ENCODE measurements around the gene PCDHGB5.
"Not testable (repeated sequence)": the region's sequence is repeated elsewhere in the genome, so short reads cannot be mapped to it uniquely, and the experiment has no call there.

PCDHGB5 gene

DNA sequence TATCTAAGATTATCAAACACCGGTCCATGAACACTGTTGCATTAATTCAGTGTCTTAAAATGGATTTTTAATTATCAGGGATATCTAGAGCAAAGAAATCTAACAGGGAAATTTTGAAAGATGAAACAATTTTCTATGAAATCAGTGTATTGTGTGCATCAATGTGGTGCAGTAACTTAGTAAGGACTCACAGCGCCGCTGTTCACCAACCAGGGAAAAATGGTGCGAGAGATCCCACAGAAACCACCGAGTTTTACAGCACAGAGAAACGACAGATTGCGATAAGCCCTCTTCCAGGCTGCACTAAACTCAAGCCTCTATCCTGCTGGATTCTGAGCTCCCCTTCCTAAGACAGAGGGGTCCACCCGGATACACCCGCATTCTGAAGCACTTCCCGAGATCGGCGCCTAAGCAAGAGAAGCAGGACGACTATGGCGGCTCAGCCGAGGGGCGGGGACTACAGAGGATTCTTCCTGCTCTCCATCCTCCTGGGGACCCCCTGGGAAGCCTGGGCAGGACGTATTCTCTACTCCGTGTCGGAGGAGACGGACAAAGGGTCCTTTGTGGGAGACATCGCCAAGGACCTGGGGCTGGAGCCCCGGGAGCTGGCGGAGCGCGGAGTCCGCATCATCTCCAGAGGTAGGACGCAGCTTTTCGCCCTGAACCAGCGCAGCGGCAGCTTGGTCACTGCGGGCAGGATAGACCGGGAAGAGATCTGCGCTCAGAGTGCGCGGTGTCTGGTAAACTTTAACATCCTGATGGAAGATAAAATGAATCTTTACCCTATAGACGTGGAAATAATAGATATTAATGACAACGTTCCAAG lies 15.1 kb upstream of the PCDHGB5 start, which contains the start of gene PCDHGA7:
Gene PCDHGA7 (plus strand): TSS at position 274 of the 826 bp plus-strand sequence. CDS start 158 bp downstream, at position 432.
- DNase-seq: no peak

DNA sequence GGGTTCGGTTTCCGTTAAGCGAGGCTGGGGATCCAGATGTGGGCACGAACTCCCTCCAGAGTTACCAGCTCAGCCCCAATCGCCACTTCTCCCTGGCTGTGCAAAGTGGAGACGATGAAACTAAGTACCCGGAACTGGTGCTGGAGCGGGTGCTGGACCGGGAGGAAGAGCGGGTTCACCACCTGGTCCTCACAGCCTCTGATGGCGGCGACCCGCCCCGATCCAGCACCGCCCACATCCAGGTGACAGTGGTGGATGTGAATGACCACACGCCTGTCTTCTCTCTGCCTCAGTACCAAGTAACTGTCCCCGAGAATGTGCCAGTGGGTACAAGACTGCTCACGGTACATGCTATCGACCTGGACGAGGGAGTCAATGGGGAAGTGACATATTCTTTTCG lies 14.4 kb upstream of the PCDHGB5 start:
- DNase-seq: no peak

DNA sequence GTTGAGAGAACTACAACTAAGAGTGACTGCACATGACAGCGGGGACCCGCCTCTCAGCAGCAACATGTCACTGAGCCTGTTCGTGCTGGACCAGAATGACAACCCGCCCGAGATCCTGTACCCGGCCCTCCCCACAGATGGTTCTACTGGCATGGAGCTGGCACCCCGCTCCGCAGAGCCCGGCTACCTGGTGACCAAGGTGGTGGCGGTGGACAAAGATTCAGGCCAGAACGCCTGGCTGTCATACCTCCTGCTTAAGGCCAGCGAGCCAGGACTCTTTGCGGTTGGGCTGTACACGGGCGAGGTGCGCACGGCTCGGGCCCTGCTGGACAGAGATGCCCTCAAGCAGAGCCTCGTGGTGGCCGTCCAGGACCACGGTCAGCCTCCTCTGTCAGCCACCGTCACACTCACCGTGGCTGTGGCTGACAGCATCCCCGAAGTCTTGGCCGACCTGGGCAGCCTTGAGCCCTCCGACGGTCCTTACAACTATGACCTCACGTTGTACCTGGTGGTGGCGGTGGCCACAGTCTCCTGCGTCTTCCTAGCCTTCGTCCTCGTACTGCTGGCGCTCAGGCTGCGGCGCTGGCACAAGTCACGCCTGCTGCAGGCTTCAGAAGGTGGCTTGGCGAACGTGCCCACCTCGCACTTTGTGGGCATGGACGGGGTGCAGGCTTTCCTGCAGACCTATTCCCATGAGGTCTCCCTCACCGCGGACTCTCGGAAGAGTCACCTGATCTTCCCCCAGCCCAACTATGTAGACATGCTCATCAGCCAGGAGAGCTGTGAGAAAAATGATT lies 13.1 kb upstream of the PCDHGB5 start:
- no peak for DNase-seq

DNA sequence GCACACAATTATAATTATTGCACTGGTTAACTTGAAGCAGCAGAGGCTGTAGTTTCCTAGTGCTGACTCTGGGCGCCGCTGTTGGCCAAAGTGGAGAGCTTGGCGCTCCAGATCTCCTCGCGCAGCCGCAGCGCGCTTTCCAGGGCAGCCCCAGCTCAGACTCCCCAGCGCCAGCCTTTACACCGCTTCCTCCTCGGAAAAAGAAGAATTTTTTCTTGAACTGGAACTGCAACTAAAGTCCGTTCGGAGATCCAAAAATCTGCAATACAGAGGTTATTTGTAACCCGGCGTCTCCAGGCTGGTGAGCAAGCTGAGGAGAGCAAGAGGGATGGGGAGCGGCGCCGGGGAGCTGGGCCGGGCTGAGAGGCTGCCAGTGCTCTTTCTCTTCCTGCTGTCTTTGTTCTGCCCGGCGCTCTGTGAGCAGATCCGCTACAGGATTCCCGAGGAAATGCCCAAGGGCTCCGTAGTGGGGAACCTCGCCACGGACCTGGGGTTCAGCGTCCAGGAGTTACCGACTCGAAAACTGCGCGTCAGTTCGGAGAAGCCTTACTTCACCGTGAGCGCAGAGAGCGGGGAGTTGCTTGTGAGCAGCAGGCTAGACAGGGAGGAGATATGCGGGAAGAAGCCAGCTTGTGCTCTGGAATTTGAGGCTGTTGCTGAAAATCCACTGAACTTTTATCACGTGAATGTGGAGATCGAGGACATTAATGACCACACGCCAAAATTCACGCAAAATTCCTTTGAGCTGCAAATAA lies 10.0 kb upstream of the PCDHGB5 start, which contains the start of gene PCDHGB4:
Gene PCDHGB4 (plus strand): TSS at position 142 of the 755 bp plus-strand sequence. CDS start 187 bp downstream, at position 329.
- DNase-seq: not testable (repeated sequence)

DNA sequence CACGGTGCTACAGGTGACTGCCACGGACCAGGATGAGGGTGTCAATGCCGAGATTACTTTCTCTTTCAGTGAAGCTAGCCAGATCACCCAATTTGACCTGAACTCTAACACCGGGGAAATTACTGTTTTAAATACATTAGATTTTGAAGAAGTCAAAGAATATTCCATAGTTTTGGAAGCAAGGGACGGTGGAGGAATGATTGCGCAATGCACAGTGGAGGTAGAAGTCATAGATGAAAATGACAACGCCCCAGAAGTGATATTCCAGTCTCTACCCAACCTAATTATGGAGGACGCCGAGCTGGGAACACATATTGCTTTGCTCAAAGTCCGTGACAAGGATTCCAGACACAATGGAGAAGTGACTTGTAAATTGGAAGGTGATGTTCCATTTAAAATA lies 9.1 kb upstream of the PCDHGB5 start:
- no peak for DNase-seq

DNA sequence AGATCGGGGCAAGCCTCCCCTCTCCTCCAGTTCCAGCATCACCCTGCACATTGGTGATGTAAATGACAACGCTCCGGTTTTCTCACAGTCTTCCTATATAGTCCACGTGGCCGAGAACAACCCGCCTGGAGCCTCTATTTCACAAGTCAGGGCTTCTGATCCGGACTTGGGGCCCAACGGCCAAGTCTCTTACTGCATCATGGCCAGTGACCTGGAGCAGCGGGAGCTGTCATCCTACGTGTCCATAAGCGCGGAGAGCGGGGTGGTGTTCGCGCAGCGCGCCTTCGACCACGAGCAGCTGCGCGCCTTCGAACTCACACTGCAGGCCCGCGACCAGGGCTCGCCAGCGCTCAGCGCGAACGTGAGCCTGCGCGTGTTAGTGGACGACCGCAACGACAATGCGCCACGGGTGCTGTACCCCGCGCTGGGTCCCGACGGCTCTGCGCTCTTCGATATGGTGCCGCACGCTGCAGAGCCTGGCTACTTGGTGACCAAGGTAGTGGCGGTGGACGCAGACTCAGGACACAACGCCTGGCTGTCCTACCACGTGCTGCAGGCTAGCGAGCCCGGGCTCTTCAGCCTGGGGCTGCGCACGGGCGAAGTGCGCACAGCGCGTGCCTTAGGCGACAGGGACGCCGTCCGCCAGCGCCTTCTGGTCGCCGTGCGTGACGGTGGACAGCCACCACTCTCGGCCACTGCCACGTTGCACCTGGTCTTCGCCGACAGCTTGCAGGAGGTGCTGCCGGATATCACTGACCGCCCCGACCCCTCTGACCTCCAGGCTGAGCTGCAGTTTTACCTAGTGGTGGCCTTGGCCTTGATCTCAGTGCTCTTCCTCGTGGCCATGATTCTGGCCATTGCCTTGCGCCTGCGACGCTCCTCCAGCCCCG lies 8.3 kb upstream of the PCDHGB5 start:
- no peak for DNase-seq

DNA sequence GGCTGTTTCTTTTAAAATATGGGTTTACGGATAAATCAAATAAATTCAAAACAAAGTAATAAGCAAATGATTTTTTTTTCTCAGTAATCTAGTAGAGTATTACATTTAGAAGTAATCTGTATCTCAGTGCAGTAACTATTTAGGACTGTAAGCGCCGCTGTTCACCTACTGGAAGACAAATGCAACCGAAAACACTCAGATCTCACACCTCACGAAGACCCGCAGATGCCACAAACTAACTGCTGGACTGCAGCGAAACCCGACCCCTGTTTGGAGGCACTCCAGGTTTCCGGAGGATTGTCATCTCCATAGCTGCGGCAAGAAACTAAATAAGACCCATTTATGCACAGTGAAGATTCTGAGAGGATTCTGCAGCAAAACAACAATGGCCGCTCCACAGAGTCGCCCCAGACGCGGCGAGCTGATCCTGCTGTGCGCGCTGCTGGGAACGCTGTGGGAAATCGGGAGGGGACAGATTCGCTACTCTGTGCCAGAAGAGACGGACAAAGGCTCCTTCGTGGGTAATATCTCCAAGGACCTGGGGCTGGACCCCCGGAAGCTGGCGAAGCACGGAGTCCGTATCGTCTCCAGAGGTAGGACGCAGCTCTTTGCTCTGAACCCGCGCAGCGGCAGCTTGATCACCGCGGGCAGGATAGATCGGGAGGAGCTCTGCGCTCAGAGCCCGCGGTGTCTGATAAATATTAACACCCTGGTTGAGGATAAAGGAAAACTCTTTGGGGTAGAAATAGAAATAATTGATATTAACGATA lies 5.1 kb upstream of the PCDHGB5 start, which contains the start of gene PCDHGA8:
Gene PCDHGA8 (plus strand): TSS at position 205 of the 770 bp plus-strand sequence. CDS start 181 bp downstream, at position 386.
- no peak for DNase-seq

DNA sequence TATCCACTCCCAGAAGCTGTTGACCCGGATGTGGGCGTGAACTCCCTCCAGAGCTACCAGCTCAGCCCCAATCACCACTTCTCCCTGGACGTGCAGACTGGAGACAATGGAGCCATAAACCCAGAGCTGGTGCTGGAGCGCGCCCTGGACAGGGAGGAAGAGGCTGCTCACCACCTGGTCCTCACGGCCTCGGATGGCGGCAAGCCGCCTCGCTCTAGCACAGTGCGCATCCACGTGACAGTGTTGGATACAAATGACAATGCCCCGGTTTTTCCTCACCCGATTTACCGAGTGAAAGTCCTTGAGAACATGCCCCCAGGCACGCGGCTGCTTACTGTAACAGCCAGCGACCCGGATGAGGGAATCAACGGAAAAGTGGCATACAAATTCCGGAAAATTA lies 4.5 kb upstream of the PCDHGB5 start:
- no peak for DNase-seq

DNA sequence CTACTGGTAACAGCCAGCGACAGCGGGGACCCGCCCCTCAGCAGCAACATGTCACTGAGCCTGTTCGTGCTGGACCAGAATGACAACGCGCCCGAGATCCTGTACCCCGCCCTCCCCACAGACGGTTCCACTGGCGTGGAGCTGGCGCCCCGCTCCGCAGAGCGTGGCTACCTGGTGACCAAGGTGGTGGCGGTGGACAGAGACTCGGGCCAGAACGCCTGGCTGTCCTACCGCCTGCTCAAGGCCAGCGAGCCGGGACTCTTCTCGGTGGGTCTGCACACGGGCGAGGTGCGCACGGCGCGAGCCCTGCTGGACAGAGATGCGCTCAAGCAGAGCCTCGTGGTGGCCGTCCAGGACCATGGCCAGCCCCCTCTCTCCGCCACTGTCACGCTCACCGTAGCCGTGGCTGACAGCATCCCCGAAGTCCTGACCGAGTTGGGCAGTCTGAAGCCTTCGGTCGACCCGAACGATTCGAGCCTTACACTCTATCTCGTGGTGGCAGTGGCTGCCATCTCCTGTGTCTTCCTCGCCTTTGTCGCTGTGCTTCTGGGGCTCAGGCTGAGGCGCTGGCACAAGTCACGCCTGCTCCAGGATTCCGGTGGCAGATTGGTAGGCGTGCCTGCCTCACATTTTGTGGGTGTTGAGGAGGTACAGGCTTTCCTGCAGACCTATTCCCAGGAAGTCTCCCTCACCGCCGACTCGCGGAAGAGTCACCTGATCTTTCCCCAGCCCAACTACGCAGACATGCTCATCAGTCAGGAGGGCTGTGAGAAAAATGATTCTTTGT lies 3.2 kb upstream of the PCDHGB5 start:
- not testable (repeated sequence) for DNase-seq

DNA sequence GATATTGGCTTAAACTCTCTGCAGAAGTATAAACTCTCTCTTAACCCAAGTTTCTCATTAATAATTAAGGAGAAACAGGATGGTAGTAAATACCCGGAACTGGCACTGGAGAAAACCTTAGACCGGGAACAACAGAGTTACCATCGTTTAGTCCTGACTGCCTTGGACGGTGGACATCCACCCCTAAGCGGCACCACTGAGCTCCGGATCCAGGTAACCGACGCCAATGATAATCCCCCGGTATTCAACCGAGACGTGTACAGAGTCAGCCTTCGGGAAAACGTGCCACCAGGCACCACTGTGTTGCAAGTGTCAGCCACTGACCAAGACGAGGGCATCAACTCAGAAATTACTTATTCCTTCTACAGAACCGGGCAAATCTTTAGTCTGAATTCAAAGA lies 861 bp downstream of the PCDHGB5 start:
- DNase-seq: no peak

DNA sequence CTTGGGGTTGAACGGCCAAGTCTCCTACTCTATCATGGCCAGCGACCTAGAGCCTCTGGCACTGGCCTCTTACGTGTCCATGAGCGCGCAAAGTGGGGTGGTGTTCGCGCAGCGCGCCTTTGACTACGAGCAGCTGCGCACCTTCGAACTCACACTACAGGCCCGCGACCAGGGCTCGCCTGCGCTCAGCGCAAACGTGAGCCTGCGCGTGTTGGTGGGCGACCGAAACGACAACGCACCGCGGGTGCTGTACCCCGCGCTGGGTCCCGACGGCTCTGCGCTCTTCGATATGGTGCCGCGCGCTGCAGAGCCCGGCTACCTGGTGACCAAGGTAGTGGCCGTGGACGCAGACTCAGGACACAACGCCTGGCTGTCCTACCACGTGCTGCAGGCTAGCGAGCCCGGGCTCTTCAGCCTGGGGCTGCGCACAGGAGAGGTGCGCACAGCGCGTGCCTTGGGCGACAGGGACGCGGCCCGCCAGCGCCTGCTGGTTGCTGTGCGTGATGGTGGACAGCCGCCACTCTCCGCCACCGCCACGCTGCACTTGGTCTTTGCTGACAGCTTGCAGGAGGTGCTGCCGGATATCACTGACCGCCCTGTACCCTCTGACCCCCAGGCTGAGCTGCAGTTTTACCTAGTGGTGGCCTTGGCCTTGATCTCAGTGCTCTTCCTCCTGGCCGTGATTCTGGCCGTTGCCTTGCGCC lies 2.0 kb downstream of the PCDHGB5 start:
- DNase-seq: no peak

DNA sequence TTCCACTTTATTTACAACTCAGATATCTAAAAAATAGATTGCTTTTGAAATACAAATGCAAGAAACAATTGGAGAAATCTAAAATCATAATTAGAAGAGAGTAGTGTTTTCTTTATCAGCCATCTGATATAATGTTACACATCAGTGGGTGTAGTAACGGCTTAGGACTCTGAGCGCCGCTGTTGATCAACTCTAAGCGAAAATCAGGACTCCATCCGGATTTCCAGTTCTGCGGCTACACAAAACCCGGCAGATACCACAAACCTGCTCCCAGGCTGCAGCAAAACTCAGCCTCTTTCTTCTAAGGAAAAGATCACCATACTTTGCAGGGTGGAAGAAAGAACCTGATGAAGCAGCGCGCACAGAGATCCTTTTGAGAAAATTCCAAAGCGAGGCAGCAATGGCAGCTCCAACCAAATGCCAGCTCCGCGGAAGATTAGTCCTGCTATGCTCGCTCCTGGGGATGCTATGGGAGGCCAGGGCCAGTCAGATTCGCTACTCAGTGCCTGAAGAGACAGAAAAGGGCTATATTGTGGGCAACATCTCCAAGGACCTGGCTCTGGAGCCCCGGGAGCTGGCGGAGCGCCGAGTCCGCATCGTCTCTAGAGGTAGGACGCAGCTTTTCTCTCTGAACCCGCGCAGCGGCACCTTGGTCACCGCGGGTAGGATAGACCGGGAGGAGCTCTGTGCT lies 5.0 kb downstream of the PCDHGB5 start, which contains the start of gene PCDHGA9:
Gene PCDHGA9 (plus strand): TSS at position 226 of the 691 bp plus-strand sequence. CDS start 175 bp downstream, at position 401.
- no peak for DNase-seq

DNA sequence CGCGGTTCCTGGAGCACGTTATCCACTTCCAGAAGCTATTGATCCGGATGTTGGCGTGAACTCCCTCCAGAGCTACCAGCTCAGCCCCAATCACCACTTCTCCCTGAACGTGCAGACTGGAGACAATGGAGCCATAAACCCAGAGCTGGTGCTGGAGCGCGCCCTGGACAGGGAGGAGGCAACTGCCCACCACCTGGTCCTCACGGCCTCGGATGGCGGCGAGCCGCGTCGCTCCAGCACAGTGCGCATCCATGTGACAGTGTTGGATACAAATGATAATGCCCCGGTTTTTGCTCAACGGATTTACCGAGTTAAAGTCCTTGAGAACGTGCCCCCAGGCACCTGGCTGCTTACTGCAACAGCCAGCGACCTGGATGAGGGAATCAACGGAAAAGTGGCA lies 5.6 kb downstream of the PCDHGB5 start:
- no peak for DNase-seq

DNA sequence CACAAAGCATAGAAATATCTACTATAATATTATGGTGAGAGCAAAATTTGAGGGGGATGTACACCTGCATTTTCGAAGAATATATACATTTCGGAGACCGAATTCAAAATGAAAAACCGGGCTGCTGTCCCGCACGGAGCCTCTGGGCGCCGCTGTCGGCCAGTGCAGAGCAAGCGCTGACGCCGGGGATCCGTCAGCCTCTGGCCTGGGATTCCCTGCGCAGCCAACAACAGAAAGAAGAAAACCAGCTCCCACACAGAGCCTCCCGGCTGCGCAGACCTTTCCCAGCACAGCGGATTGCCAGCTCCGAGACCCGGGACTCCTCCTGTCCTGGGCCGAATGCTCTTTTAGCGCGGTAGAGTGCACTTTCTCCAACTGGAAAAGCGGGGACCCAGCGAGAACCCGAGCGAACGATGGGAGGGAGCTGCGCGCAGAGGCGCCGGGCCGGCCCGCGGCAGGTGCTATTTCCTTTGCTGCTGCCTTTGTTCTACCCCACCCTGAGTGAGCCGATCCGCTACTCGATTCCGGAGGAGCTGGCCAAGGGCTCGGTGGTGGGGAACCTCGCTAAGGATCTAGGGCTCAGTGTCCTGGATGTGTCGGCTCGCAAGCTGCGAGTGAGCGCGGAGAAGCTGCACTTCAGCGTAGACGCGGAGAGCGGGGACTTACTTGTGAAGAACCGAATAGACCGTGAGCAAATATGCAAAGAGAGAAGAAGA lies 10.2 kb downstream of the PCDHGB5 start, which contains the start of gene PCDHGB6:
Gene PCDHGB6 (plus strand): TSS at position 232 of the 716 bp plus-strand sequence. CDS start 182 bp downstream, at position 414.
- DNase-seq: not testable (repeated sequence)

DNA sequence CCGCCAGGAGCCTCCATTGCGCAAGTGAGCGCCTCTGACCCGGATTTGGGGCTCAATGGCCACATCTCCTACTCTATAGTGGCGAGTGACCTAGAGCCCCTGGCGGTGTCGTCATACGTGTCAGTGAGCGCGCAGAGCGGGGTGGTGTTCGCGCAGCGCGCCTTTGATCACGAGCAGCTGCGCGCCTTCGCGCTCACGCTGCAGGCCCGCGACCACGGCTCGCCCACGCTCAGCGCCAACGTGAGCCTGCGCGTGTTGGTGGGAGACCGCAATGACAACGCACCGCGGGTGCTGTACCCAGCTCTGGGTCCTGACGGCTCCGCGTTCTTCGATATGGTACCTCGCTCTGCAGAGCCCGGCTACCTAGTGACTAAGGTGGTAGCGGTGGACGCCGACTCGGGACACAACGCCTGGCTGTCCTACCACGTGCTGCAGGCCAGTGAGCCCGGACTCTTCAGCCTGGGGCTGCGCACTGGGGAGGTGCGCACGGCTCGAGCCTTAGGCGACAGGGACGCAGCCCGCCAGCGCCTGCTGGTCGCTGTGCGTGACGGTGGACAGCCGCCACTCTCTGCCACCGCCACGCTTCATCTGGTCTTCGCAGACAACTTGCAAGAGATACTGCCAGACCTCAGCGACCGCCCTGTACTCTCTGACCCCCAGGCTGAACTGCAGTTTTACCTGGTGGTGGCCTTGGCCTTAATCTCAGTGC lies 12.0 kb downstream of the PCDHGB5 start:
- no peak for DNase-seq

DNA sequence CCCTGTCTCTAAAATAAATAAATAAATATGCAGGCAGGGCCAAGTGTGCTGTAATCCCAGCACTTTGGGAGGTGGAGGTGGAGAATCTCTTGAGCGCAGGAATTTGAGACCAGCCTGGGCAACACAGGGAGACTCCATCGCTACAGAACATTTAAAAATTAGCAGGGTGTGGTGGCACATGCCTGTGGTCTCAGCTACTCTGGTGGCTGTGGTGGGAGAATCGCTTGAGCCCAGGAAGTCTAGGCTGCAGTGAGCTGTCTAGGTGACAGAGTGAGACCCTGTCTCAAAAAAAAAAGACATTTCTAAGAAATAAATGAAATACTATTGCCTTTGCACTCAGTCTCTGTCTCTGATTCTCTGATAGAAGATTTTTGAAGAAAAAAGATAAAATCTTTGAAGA lies 13.8 kb downstream of the PCDHGB5 start:
- DNase-seq: no peak

Measured in NCI-H1930 (cell line).